Omental fat pad (tissue), 4 donors: ENCODE data around the gene GRIP1. TPM values are rescaled to one million over a fixed set of nuclear protein-coding genes. Genes with fewer than 3 reads are reported as not detected.

ENCODE experiments used
- ATAC-seq: fragments of 150-250 bp; one replicate; pipeline ENCODE4 v1.9.1; 2016; ENCODE audit warnings: mild to moderate bottlenecking, moderate library complexity; ENCODE audit not compliant: low FRiP score
- DNase-seq: peaks from one replicate; pipeline ENCODE4 v3.0.0-alpha.2; 2019; ENCODE audit warnings: low spot score
- total RNA-seq, 4 donors: library from RNA; depleted of rRNA; stranded (reverse); fragments of >200 nt; gene quantifications; one replicate each; pipeline ENCODE4 v1.1.0, GENCODE V29; 2016
- TF ChIP-seq, protein P1 (sequence below), 3 donors: fragments of 450-650 bp; IDR thresholded peaks; one replicate each; pipeline ENCODE4 v1.5.1; 2016 to 2017; ENCODE audit warnings: antibody characterized with exemption in 3 of 3, mild to moderate bottlenecking in 3 of 3, moderate library complexity in 2 of 3

Gene GRIP1
- total RNA-seq, 4 donors from 2014 or later = 1.2 to 4.9 (median 2.9) TPM

DNA sequence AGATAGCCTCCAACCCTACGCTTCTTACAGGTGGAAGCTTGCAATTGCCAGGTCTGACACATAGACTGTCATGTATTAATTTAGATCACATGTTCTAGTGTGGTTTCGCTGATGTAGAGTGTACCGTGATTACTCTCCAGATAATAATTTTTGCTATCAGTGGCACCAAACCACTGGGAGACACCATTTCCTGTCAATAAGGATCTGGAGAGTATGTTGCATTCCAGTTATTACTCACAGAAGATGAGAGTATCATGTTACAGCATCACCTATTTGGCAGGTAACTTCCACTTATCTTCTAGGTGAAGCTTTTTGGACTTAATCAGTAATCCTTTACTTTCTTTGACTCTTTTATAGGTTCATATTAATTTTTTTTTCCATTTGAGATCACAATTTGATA is 229.3 kb downstream of the GRIP1 start:
- ATAC-seq (no peak), DNase-seq (no peak)
- TF ChIP-seq, protein P1, sequence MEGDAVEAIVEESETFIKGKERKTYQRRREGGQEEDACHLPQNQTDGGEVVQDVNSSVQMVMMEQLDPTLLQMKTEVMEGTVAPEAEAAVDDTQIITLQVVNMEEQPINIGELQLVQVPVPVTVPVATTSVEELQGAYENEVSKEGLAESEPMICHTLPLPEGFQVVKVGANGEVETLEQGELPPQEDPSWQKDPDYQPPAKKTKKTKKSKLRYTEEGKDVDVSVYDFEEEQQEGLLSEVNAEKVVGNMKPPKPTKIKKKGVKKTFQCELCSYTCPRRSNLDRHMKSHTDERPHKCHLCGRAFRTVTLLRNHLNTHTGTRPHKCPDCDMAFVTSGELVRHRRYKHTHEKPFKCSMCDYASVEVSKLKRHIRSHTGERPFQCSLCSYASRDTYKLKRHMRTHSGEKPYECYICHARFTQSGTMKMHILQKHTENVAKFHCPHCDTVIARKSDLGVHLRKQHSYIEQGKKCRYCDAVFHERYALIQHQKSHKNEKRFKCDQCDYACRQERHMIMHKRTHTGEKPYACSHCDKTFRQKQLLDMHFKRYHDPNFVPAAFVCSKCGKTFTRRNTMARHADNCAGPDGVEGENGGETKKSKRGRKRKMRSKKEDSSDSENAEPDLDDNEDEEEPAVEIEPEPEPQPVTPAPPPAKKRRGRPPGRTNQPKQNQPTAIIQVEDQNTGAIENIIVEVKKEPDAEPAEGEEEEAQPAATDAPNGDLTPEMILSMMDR (IDR thresholded peaks at IDR 0.05) = no peak

DNA sequence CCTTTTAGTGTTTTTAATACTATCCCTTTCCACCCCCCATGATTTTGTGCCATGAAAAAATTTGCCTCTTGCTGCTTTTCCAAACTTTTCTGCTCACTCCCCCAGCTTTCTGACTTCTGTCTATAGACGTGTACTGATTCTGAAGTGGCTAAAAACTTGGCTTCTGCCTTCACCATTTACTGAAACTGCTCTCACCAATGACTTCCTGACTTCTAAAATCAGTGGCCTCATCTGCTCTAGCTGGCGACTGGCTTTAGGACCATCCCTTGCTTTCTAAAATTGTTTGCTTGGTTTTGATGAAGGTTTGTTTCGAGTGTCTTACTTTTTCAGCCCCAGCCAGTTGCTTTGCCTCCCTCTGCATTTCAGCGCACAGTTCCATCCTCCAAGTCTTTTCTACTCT is 231.2 kb downstream of the GRIP1 start:
- ATAC-seq = no peak

DNA sequence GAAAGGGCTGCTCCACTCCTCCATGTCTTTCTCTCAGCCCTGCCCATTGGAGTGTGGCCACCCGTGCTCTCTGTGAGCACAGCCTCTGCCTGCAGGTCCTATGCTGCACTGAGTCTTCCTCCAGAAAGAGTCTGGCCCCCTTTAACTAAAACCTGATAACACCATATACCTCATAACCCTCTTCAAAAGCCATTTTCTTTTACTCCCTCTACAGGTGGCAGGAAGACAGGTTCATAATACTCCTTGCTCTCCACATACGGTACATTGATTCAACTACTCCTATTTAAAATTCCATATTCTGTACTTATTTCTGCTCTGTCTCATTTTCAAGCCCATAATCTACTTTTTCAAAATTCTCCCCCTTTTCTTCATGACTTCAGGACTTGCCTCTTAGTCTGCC is 232.6 kb downstream of the GRIP1 start:
- ATAC-seq = no peak

More for the DNA sequence above, 231.2 kb downstream of the GRIP1 start:
- DNase-seq = no peak
- TF ChIP-seq, protein P1 (IDR thresholded peaks at IDR 0.05) = no peak

DNA sequence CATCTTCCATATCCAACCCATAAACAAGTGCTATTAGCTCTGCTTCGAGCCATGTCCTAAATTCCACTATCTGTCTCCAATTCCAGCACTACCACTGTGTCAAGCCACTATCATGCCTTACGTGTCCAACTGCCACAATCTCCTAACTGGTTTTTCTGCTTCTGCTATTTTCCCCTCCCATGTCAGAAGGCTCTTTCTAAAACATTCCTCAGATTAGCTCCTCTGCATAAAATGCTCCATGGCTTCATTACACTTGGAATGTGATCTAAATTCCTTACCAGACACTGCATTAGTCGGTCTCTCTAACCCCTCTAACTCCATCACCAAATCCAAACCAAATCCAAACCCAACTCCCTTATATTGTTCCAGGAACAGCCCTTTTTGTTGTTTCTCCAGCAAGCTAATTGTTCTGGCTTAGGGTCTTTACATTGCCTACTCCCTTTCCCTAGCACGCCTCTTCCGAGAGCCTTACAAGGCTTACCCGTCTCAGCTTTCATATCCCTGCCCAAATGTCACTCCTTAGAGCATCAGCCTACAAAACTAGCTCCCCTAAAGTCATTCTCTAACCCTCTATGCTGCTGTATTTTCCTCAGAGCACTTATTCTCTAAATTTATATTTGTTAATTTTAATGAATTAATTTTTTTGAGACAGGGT is 236.8 kb downstream of the GRIP1 start:
- ATAC-seq (no peak), DNase-seq (no peak)
- TF ChIP-seq, protein P1 (IDR thresholded peaks at IDR 0.05) = no peak

More for the DNA sequence above, 232.6 kb downstream of the GRIP1 start:
- no peak for DNase-seq
- TF ChIP-seq, protein P1 (IDR thresholded peaks at IDR 0.05) = no peak

DNA sequence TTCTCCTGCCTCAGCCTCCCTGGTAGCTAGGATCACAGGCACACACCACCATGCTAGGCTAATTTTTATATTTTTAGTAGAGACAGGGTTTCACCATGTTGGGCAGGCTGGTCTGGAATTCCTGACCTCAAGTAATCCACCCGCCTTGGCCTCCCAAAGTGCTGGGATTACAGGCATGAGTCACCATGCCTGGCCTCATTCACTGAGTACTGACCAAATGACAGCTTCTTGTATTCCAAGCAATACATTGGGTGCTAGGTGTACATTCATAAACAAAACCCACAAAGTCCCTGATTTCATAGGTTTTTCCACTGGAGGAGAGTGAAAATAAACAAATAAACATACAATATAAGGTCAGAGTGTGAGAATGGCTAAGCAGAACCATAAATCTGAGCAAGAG is 240.3 kb downstream of the GRIP1 start:
- TF ChIP-seq, protein P1 (IDR thresholded peaks at IDR 0.05) = no peak
- ATAC-seq (no peak), DNase-seq (no peak)

DNA sequence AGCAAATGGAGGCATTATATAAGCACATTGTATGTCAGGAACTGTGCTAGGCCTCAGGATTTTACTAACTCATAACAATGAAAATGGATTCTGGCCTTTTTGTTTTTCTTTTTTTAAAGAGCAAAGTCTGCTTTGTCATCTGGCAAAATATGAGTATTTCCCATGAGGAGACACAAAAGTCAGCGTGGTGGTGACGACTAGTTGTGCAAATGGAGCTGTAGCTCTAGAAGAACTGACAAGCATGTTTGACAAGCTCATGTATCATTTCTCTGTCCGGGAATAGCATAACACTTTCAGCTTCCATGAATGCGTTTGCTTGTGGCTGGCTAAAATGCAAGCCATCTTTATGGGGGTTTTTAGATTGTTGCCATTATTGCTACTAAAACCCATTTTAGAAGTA is 248.8 kb downstream of the GRIP1 start:
- DNase-seq (no peak), ATAC-seq (no peak)
- TF ChIP-seq, protein P1 (IDR thresholded peaks at IDR 0.05) = no peak

DNA sequence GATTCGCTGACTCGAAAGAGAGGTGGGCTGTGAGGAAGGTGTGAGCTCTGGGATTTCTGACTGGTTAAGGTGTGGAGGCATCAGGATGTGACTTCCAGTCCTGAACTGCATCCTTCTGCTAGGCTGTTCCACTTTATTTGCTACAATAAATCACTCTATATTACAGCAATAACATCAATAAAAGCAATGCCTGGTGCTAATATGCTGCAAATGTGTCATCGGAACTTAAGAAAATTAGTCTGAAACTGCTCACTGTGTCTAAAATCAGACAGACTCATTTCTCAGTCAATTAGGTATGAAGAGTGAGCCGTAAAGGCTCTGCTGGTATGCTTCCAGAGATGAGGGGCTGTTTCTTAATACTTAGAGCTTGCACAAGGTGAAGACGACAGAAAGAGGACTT is 250.0 kb downstream of the GRIP1 start:
- DNase-seq (no peak), ATAC-seq (no peak)
- TF ChIP-seq, protein P1 (IDR thresholded peaks at IDR 0.05) = no peak
